Liver (tissue), 9 donors: ENCODE results near the gene PPIA. TPM values are rescaled to one million over a fixed set of nuclear protein-coding genes. Genes with fewer than 3 reads are reported as not detected.
A peak's percentile ranks its signal among the peaks of the same experiment; 100 is the strongest.

Source experiments
- DNase-seq: peaks from one replicate; pipeline ENCODE4 v3.0.0-alpha.2; 2017; ENCODE audit warnings: low spot score
- H3K27ac ChIP-seq, 2 donors: one replicate each; pipeline ENCODE4 v1.7.0; 2013; ENCODE audit warnings: inconsistent platforms in 2 of 2, low read length in 2 of 2, control low read depth in 1 of 2, low read depth in 1 of 2, mild to moderate bottlenecking in 1 of 2
- H3K27me3 ChIP-seq, 4 donors: one replicate each; pipeline versions ENCODE4 v1.6.1 to v1.7.0; 2013; ENCODE audit warnings: low read length in 3 of 4, inconsistent platforms in 1 of 4, mild to moderate bottlenecking in 1 of 4, moderate library complexity in 1 of 4; ENCODE audit not compliant: control insufficient read depth in 4 of 4, insufficient read depth in 4 of 4
- H3K36me3 ChIP-seq, 4 donors: one replicate each; pipeline versions ENCODE4 v1.6.1 to v1.7.0; 2013; ENCODE audit warnings: low read length in 3 of 4, mild to moderate bottlenecking in 3 of 4, low read depth in 1 of 4, moderate library complexity in 1 of 4; ENCODE audit not compliant: control insufficient read depth in 4 of 4, insufficient read depth in 3 of 4
- H3K4me1 ChIP-seq, 4 donors: one replicate each; pipeline versions ENCODE4 v1.6.1 to v1.7.0; 2013; ENCODE audit warnings: low read length in 3 of 4, mild to moderate bottlenecking in 3 of 4, moderate library complexity in 1 of 4; ENCODE audit not compliant: control insufficient read depth in 4 of 4, insufficient read depth in 4 of 4
- H3K4me3 ChIP-seq, 3 donors: one replicate each; pipeline versions ENCODE4 v1.6.1 to v1.7.0; 2013; ENCODE audit warnings: low read length in 3 of 3, control low read depth in 1 of 3, low read depth in 1 of 3, mild to moderate bottlenecking in 1 of 3
- H3K9ac ChIP-seq, 2 donors: one replicate each; pipeline ENCODE4 v1.7.0; 2013; ENCODE audit warnings: low read length in 2 of 2, mild to moderate bottlenecking in 2 of 2, moderate library complexity in 2 of 2, control low read depth in 1 of 2, low read depth in 1 of 2
- H3K9me3 ChIP-seq, 4 donors: one replicate each; pipeline versions ENCODE4 v1.6.1 to v1.7.0; 2013; ENCODE audit warnings: low read length in 3 of 4; ENCODE audit not compliant: control insufficient read depth in 4 of 4
- ATF3 ChIP-seq: IDR thresholded peaks from 2 replicates; pipeline ENCODE4 v1.6.1; 2016; ENCODE audit warnings: antibody characterized with exemption
- FOXA2 ChIP-seq: IDR thresholded peaks from 2 replicates; pipeline ENCODE4 v1.6.1; 2016; ENCODE audit warnings: antibody characterized with exemption
- GABPA ChIP-seq, 2 donors: IDR thresholded peaks in 1 of 2; conservative IDR thresholded peaks in 1 of 2; 2 replicates each; pipeline ENCODE4 v1.6.1; 2016; ENCODE audit warnings: antibody characterized with exemption in 2 of 2, mild to moderate bottlenecking in 1 of 2, moderate library complexity in 1 of 2
- HNF4A ChIP-seq, 2 donors: conservative IDR thresholded peaks; 2 replicates each; pipeline ENCODE4 v1.6.1; 2016; ENCODE audit warnings: antibody characterized with exemption in 2 of 2, mild to moderate bottlenecking in 2 of 2
- JUND ChIP-seq, 2 donors: IDR thresholded peaks; 2 replicates each; pipeline ENCODE4 v1.6.1; 2016; ENCODE audit warnings: antibody characterized with exemption in 2 of 2
- NR2F2 ChIP-seq: IDR thresholded peaks from 2 replicates; pipeline ENCODE4 v1.6.1; 2016; ENCODE audit warnings: antibody characterized with exemption
- RAD21 ChIP-seq, 2 donors: IDR thresholded peaks; 2 replicates each; pipeline ENCODE4 v1.6.1; 2016; ENCODE audit warnings: antibody characterized with exemption in 2 of 2, mild to moderate bottlenecking in 2 of 2
- REST ChIP-seq: IDR thresholded peaks from 2 replicates; pipeline ENCODE4 v1.6.1; 2016; ENCODE audit warnings: antibody characterized with exemption, mild to moderate bottlenecking
- TAF1 ChIP-seq: conservative IDR thresholded peaks from 2 replicates; pipeline ENCODE4 v1.6.1; 2016; ENCODE audit warnings: antibody characterized with exemption, mild to moderate bottlenecking
- ZBTB33 ChIP-seq: IDR thresholded peaks from 2 replicates; pipeline ENCODE4 v1.6.1; 2016; ENCODE audit warnings: antibody characterized with exemption
- WGBS: extraction: QIAGEN DNeasy Blood & Tissue Kit; methylation state at CpG from one replicate; pipeline ENCODE4 v1.1.7; 2013; 5-methylcytosine and 5-hydroxymethylcytosine counted together
- polyA plus RNA-seq, 2 donors: library from polyadenylated mRNA; stranded (reverse) in 1 of 2; unstranded in 1 of 2; fragments of 200-250 nt in 1 of 2; fragments of >200 nt in 1 of 2; fragmentation: Nextera tagmentation in 1 of 2; extraction: Ambion mirVana in 1 of 2; gene quantifications; one replicate each; pipeline versions ENCODE4 v1.2.1 to v1.2.3, GENCODE V29; 2013 to 2015
- total RNA-seq, 2 donors: library from RNA; depleted of rRNA; stranded (reverse); fragments of >200 nt; gene quantifications; one replicate each; pipeline ENCODE4 v1.2.3, GENCODE V29; 2014
- TF ChIP-seq, protein P1 (sequence below): IDR thresholded peaks from 2 replicates; pipeline ENCODE4 v1.6.1; 2016; ENCODE audit warnings: antibody characterized with exemption
- donor health status: healthy.
- donor health status: healthy.
- donor health status: healthy.
- donor health status: healthy.
- donor health status: healthy.

The PPIA gene
- total and polyA plus RNA-seq, 4 donors, result 834 to 1,873 (median 1,399) TPM

- TF ChIP-seq REST, result no peak
Observed at GRCh38 chr7:44760034-44760580, 36.4 kb upstream of the PPIA start (continued).

GRCh38 chr7:44761207-44762161 is 35.0 kb upstream of the PPIA start:
- Histone ChIP-seq H3K27ac (no peak overlapping the region), H3K36me3 (peaks cover 10 to 76% (median 18%) of the 10 kb centered on the region in 4 donors), H3K9me3 (no peaks in the 10 kb centered on the region), H3K4me3 (no peak overlapping the region), H3K9ac (no peak overlapping the region), H3K27me3 (no peaks in the 10 kb centered on the region), H3K4me1 (peaks cover 2 to 23% (median 18%) of the 10 kb centered on the region in 4 donors)
- WGBS, result 85% methylated on average over 48 of the region's 48 CpGs
- no peak for TF ChIP-seq ZBTB33
- TF ChIP-seq NR2F2, result no peak
- TF ChIP-seq ATF3, result no peak
- TF ChIP-seq HNF4A (conservative IDR thresholded peaks at IDR 0.05), result no peak
- TF ChIP-seq TAF1, result no peak
- TF ChIP-seq REST, result no peak
- TF ChIP-seq, protein P1, sequence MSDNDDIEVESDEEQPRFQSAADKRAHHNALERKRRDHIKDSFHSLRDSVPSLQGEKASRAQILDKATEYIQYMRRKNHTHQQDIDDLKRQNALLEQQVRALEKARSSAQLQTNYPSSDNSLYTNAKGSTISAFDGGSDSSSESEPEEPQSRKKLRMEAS, result no peak
- TF ChIP-seq JUND (IDR thresholded peaks at IDR 0.05), result no peak
- TF ChIP-seq GABPA (IDR thresholded peaks at IDR 0.05 in 1 of 2, conservative IDR thresholded peaks at IDR 0.05 in 1 of 2), result no peak
- TF ChIP-seq RAD21 (IDR thresholded peaks at IDR 0.05), result no peak
- no peak for TF ChIP-seq FOXA2
- peak; percentile 74 for DNase-seq
